ENCODE measurements around the gene THBS1.

The THBS1 gene

DNA sequence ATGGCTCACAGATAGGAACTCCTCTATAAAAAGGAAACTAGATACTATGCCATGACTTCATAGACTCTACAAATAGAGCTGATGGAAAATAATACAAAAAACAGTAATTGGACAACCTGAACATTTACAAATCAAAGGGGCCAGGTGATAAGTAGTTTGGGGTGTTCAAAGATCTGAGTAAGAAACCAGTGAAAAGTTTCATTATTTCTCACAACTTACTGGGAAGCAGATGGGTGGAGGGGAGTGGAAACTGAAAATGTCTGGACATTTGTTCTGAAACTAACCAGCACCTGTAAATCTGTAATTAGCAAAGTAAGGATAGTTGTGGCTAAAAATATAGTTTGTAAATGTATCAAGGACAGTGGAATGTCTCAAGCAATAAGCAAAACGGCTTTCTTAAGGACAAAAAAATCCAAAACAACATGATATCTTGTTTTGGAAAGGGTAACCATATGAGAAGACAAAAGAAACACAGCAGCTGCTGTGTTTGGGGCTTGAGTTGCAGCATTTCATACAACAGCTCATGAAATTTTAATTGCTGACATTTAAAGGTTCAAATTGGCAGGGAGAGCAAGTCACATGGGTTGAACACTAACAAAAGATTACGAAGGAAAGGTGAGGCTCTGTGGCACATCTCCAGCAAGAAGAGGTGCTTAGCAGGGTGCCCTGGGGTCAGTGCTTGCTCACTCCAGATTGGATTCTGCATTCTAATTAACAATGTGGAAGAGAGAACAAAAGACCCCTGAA, 26.8 kb upstream of the THBS1 start:
- no peak for TF ChIP-seq ZNF70 (CRISPR knock-in tag; IDR thresholded peaks at IDR 0.05)
- no peak for TF ChIP-seq CSDC2 (CRISPR knock-in tag; IDR thresholded peaks at IDR 0.05)
- no peak for TF ChIP-seq SNAI2 (CRISPR knock-in tag; IDR thresholded peaks at IDR 0.05)
- no peak for TF ChIP-seq TCF4 (CRISPR knock-in tag; IDR thresholded peaks at IDR 0.05; ENCODE audit: borderline replicate concordance)
- TF ChIP-seq ISL1 (CRISPR knock-in tag; IDR thresholded peaks at IDR 0.05) = no peak
- TF ChIP-seq BACH2 (CRISPR knock-in tag; IDR thresholded peaks at IDR 0.05; ENCODE audit: borderline replicate concordance) = no peak
- TF ChIP-seq RARB (CRISPR knock-in tag; IDR thresholded peaks at IDR 0.05) = no peak
- no peak for TF ChIP-seq OSR1 (CRISPR knock-in tag; IDR thresholded peaks at IDR 0.05)
- TF ChIP-seq PPARA (CRISPR knock-in tag; IDR thresholded peaks at IDR 0.05; ENCODE audit: borderline replicate concordance) = no peak
- TF ChIP-seq TOX (CRISPR knock-in tag; IDR thresholded peaks at IDR 0.05; ENCODE audit: borderline replicate concordance) = no peak
- TF ChIP-seq ZFP30 (CRISPR knock-in tag; IDR thresholded peaks at IDR 0.05) = no peak
- TF ChIP-seq, protein P1, sequence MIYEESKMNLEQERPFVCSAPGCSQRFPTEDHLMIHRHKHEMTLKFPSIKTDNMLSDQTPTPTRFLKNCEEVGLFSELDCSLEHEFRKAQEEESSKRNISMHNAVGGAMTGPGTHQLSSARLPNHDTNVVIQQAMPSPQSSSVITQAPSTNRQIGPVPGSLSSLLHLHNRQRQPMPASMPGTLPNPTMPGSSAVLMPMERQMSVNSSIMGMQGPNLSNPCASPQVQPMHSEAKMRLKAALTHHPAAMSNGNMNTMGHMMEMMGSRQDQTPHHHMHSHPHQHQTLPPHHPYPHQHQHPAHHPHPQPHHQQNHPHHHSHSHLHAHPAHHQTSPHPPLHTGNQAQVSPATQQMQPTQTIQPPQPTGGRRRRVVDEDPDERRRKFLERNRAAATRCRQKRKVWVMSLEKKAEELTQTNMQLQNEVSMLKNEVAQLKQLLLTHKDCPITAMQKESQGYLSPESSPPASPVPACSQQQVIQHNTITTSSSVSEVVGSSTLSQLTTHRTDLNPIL (CRISPR knock-in tag; IDR thresholded peaks at IDR 0.05; ENCODE audit: low read depth) = no peak
- TF ChIP-seq, protein P2, sequence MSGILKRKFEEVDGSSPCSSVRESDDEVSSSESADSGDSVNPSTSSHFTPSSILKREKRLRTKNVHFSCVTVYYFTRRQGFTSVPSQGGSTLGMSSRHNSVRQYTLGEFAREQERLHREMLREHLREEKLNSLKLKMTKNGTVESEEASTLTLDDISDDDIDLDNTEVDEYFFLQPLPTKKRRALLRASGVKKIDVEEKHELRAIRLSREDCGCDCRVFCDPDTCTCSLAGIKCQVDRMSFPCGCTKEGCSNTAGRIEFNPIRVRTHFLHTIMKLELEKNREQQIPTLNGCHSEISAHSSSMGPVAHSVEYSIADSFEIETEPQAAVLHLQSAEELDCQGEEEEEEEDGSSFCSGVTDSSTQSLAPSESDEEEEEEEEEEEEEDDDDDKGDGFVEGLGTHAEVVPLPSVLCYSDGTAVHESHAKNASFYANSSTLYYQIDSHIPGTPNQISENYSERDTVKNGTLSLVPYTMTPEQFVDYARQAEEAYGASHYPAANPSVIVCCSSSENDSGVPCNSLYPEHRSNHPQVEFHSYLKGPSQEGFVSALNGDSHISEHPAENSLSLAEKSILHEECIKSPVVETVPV (CRISPR knock-in tag; IDR thresholded peaks at IDR 0.05) = no peak
- TF ChIP-seq ZNF565 (CRISPR knock-in tag; conservative IDR thresholded peaks at IDR 0.05; ENCODE audit: low read depth) = no peak
- TF ChIP-seq, protein P3, sequence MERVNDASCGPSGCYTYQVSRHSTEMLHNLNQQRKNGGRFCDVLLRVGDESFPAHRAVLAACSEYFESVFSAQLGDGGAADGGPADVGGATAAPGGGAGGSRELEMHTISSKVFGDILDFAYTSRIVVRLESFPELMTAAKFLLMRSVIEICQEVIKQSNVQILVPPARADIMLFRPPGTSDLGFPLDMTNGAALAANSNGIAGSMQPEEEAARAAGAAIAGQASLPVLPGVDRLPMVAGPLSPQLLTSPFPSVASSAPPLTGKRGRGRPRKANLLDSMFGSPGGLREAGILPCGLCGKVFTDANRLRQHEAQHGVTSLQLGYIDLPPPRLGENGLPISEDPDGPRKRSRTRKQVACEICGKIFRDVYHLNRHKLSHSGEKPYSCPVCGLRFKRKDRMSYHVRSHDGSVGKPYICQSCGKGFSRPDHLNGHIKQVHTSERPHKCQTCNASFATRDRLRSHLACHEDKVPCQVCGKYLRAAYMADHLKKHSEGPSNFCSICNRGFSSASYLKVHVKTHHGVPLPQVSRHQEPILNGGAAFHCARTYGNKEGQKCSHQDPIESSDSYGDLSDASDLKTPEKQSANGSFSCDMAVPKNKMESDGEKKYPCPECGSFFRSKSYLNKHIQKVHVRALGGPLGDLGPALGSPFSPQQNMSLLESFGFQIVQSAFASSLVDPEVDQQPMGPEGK (CRISPR knock-in tag; IDR thresholded peaks at IDR 0.05; ENCODE audit: borderline replicate concordance) = no peak
- TF ChIP-seq ARNTL (CRISPR knock-in tag; IDR thresholded peaks at IDR 0.05; ENCODE audit: borderline replicate concordance, low read depth) = no peak
- TF ChIP-seq ZC3H10 (CRISPR knock-in tag; IDR thresholded peaks at IDR 0.05) = no peak
- no peak for TF ChIP-seq ESRRG (CRISPR knock-in tag; IDR thresholded peaks at IDR 0.05)
- no peak for TF ChIP-seq ZNF8 (CRISPR knock-in tag; IDR thresholded peaks at IDR 0.05)
- no peak for TF ChIP-seq ZFP3 (CRISPR knock-in tag; IDR thresholded peaks at IDR 0.05)
- ATAC-seq = no peak

DNA sequence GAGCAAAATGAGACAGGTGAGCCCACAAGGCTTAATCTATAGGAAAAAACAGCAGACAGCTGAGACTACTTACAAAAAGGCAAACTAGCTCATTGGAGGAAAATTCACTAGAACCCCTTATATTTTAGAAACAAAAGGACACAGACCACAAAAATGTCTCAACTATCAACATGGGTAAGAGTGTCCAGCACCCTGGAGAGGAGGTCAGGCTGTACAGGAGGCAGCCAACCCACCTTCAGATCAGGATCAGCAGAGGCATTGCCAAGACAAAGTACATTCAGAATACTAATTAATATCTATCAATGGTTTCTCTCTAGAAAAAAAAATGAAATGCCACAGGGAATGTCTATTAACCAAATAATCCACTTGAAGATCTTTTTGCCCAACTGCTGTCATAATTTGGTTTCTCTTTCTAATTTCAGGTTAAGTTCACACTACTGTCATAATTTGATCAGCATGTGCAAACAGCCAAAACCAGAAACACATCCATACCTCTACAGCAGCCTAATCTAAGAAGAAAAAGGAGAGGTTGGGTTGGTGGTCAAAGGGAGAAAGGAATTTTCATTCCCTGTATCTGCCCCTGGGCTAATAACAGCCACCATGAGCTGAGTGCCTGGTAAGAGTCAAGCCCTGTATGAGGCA, 26.0 kb upstream of the THBS1 start:
- ATAC-seq = no peak
- no peak for TF ChIP-seq SNAI2 (CRISPR knock-in tag; IDR thresholded peaks at IDR 0.05)
- TF ChIP-seq, protein P3 (CRISPR knock-in tag; IDR thresholded peaks at IDR 0.05; ENCODE audit: borderline replicate concordance) = no peak
- TF ChIP-seq ZNF8 (CRISPR knock-in tag; IDR thresholded peaks at IDR 0.05) = no peak
- TF ChIP-seq, protein P4, sequence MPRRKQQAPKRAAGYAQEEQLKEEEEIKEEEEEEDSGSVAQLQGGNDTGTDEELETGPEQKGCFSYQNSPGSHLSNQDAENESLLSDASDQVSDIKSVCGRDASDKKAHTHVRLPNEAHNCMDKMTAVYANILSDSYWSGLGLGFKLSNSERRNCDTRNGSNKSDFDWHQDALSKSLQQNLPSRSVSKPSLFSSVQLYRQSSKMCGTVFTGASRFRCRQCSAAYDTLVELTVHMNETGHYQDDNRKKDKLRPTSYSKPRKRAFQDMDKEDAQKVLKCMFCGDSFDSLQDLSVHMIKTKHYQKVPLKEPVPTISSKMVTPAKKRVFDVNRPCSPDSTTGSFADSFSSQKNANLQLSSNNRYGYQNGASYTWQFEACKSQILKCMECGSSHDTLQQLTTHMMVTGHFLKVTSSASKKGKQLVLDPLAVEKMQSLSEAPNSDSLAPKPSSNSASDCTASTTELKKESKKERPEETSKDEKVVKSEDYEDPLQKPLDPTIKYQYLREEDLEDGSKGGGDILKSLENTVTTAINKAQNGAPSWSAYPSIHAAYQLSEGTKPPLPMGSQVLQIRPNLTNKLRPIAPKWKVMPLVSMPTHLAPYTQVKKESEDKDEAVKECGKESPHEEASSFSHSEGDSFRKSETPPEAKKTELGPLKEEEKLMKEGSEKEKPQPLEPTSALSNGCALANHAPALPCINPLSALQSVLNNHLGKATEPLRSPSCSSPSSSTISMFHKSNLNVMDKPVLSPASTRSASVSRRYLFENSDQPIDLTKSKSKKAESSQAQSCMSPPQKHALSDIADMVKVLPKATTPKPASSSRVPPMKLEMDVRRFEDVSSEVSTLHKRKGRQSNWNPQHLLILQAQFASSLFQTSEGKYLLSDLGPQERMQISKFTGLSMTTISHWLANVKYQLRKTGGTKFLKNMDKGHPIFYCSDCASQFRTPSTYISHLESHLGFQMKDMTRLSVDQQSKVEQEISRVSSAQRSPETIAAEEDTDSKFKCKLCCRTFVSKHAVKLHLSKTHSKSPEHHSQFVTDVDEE (CRISPR knock-in tag; IDR thresholded peaks at IDR 0.05) = no peak
- TF ChIP-seq, protein P5, sequence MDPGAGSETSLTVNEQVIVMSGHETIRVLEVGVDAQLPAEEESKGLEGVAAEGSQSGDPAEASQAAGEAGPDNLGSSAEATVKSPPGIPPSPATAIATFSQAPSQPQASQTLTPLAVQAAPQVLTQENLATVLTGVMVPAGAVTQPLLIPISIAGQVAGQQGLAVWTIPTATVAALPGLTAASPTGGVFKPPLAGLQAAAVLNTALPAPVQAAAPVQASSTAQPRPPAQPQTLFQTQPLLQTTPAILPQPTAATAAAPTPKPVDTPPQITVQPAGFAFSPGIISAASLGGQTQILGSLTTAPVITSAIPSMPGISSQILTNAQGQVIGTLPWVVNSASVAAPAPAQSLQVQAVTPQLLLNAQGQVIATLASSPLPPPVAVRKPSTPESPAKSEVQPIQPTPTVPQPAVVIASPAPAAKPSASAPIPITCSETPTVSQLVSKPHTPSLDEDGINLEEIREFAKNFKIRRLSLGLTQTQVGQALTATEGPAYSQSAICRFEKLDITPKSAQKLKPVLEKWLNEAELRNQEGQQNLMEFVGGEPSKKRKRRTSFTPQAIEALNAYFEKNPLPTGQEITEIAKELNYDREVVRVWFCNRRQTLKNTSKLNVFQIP (CRISPR knock-in tag; IDR thresholded peaks at IDR 0.05; ENCODE audit: borderline replicate concordance, low read depth) = no peak
- no peak for TF ChIP-seq CSDC2 (CRISPR knock-in tag; IDR thresholded peaks at IDR 0.05)
- no peak for TF ChIP-seq TCF4 (CRISPR knock-in tag; IDR thresholded peaks at IDR 0.05; ENCODE audit: borderline replicate concordance)
- no peak for TF ChIP-seq RARB (CRISPR knock-in tag; IDR thresholded peaks at IDR 0.05)
- no peak for TF ChIP-seq ESRRG (CRISPR knock-in tag; IDR thresholded peaks at IDR 0.05)

Data from SK-N-SH treated with all-trans-retinoic acid at 6 μM for 48 hours (cell line).